Activated naive CD8-positive, alpha-beta T cell (primary cell): ENCODE measurements around the gene DDX21.
"Not testable (repeated sequence)": the region's sequence is repeated elsewhere in the genome, so short reads cannot be mapped to it uniquely, and the experiment has no call there.

Experiments used
- H3K27ac Mint-ChIP-seq: one replicate; pipeline ENCODE4 v1.8.0; 2021; ENCODE audit warnings: mixed read lengths
- H3K27me3 Mint-ChIP-seq: one replicate; pipeline ENCODE4 v1.8.0; 2021; ENCODE audit warnings: mixed read lengths
- H3K36me3 Mint-ChIP-seq: one replicate; pipeline ENCODE4 v1.8.0; 2021; ENCODE audit warnings: mixed read lengths
- H3K4me1 Mint-ChIP-seq: one replicate; pipeline ENCODE4 v1.8.0; 2021; ENCODE audit warnings: low read depth, mixed read lengths
- H3K4me3 Mint-ChIP-seq: one replicate; pipeline ENCODE4 v1.8.0; 2021; ENCODE audit warnings: mild to moderate bottlenecking, mixed read lengths
- H3K9me3 Mint-ChIP-seq: one replicate; pipeline ENCODE4 v1.8.0; 2021; ENCODE audit warnings: low read depth, mixed read lengths

DDX21 gene

DNA sequence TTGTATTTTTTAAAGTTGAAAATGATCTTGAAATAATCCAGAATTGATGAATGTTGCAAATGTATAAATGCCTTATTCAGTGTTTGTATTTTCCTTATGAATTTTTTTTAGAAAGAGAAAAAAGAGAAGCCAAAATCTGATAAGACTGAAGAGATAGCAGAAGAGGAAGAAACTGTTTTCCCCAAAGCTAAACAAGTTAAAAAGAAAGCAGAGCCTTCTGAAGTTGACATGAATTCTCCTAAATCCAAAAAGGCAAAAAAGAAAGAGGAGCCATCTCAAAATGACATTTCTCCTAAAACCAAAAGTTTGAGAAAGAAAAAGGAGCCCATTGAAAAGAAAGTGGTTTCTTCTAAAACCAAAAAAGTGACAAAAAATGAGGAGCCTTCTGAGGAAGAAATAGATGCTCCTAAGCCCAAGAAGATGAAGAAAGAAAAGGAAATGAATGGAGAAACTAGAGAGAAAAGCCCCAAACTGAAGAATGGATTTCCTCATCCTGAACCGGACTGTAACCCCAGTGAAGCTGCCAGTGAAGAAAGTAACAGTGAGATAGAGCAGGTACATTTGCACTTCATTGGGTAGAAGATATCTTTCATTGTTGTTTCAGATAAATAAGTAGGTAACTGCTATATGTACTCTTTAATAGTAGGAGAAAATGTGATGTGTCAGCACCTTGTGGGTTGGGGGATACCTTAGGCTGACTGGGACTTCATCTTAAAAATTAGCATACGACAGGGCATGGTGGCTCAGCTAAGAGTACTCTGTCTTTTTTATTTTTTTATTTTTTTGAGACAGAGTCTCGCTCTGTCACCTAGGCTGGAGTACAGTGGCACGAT is 3.9 kb downstream of the DDX21 start:
- no peaks in the 10 kb centered on the region for H3K9me3 Mint-ChIP-seq
- peak overlapping the region; percentile 87 for H3K4me3 Mint-ChIP-seq
- H3K36me3 Mint-ChIP-seq: peaks cover 17% of the 10 kb centered on the region
- H3K27me3 Mint-ChIP-seq: no peaks in the 10 kb centered on the region
- H3K4me1 Mint-ChIP-seq: peaks cover 50% of the 10 kb centered on the region
- peak overlapping the region; percentile 50 for H3K27ac Mint-ChIP-seq

DNA sequence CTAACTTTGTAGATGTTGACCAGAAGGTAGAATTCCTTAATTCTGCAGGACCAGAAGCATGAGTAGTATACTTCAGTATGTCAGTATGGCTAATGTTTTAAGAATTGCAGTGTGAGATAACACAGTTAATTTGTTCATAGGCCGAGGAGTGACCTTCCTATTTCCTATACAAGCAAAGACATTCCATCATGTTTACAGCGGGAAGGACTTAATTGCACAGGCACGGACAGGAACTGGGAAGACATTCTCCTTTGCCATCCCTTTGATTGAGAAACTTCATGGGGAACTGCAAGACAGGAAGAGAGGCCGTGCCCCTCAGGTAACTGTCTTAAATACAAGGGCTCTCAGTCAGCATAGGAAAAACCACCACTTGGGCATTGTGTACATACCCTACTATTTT is 7.2 kb downstream of the DDX21 start:
- peaks cover 48% of the 10 kb centered on the region for H3K4me1 Mint-ChIP-seq
- no peak overlapping the region for H3K27ac Mint-ChIP-seq
- no peaks in the 10 kb centered on the region for H3K27me3 Mint-ChIP-seq
- no peaks in the 10 kb centered on the region for H3K9me3 Mint-ChIP-seq
- peaks cover 7% of the 10 kb centered on the region for H3K36me3 Mint-ChIP-seq
- no peak overlapping the region for H3K4me3 Mint-ChIP-seq

- H3K36me3 Mint-ChIP-seq: peaks cover 13% of the 10 kb centered on the region
- peak overlapping the region; percentile 16 for H3K27ac Mint-ChIP-seq
- no peaks in the 10 kb centered on the region for H3K27me3 Mint-ChIP-seq
- no peaks in the 10 kb centered on the region for H3K9me3 Mint-ChIP-seq
- H3K4me3 Mint-ChIP-seq: no peak overlapping the region
- peaks cover 24% of the 10 kb centered on the region for H3K4me1 Mint-ChIP-seq
Observed at GRCh38 chr10:68973975-68974374, 18.0 kb downstream of the DDX21 start.

DNA sequence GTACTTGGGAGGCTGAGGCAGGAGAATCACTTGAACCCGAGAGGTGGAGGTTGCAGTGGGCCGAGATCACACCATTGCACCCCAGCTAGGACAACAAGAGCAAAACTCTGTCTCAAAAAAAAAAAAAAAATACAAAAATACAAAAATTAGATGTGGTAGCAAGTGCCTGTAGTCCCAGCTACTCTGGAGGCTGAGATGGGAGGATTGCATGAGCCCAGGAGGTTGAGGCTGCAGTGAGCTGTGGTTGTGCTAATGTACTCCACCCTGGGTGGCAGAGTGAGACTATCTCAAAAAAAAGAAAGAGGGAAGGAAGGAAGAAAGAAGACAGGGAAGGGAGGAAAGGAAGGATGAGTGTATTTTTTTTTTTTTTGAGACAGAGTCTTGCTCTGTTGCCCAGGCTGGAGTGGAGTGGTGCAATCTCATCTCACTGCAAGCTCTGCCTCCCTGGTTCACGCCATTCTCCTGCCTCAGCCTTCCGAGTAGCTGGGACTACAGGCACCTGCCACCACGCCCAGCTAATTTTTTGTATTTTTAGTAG is 20.0 kb downstream of the DDX21 start:
- Mint-ChIP-seq H3K36me3 (peaks cover 13% of the 10 kb centered on the region), H3K27ac (peak overlapping the region; percentile 16), H3K4me1 (peaks cover 17% of the 10 kb centered on the region)
- not testable (repeated sequence) for H3K9me3 Mint-ChIP-seq, H3K4me3 Mint-ChIP-seq, H3K27me3 Mint-ChIP-seq

GRCh38 chr10:68979738-68980137 is 23.8 kb downstream of the DDX21 start:
- H3K9me3 Mint-ChIP-seq, H3K36me3 Mint-ChIP-seq, H3K27me3 Mint-ChIP-seq, H3K4me3 Mint-ChIP-seq: not testable (repeated sequence)
- peak overlapping the region; percentile 54 for H3K27ac Mint-ChIP-seq
- peaks cover 10% of the 10 kb centered on the region for H3K4me1 Mint-ChIP-seq

GRCh38 chr10:68981074-68981473 is 25.1 kb downstream of the DDX21 start:
- Mint-ChIP-seq H3K27ac (no peak overlapping the region), H3K36me3 (peaks cover 4% of the 10 kb centered on the region), H3K27me3 (no peaks in the 10 kb centered on the region), H3K9me3 (no peaks in the 10 kb centered on the region), H3K4me1 (peaks cover 10% of the 10 kb centered on the region), H3K4me3 (no peak overlapping the region)

GRCh38 chr10:68982389-68982788 is 26.4 kb downstream of the DDX21 start:
- H3K27ac Mint-ChIP-seq: peak overlapping the region; percentile 11
- H3K36me3 Mint-ChIP-seq: peaks cover 4% of the 10 kb centered on the region
- H3K4me1 Mint-ChIP-seq: peaks cover 14% of the 10 kb centered on the region
- no peak overlapping the region for H3K4me3 Mint-ChIP-seq
- no peaks in the 10 kb centered on the region for H3K9me3 Mint-ChIP-seq
- H3K27me3 Mint-ChIP-seq: no peaks in the 10 kb centered on the region

- H3K36me3 Mint-ChIP-seq: peaks cover 5% of the 10 kb centered on the region
- H3K27me3 Mint-ChIP-seq: no peaks in the 10 kb centered on the region
- no peaks in the 10 kb centered on the region for H3K9me3 Mint-ChIP-seq
- peak overlapping the region; percentile 99 for H3K4me3 Mint-ChIP-seq
- peaks cover 47% of the 10 kb centered on the region for H3K4me1 Mint-ChIP-seq
- H3K27ac Mint-ChIP-seq: no peak overlapping the region
Observed at GRCh38 chr10:68987611-68988010, 31.6 kb downstream of the DDX21 start.

DNA sequence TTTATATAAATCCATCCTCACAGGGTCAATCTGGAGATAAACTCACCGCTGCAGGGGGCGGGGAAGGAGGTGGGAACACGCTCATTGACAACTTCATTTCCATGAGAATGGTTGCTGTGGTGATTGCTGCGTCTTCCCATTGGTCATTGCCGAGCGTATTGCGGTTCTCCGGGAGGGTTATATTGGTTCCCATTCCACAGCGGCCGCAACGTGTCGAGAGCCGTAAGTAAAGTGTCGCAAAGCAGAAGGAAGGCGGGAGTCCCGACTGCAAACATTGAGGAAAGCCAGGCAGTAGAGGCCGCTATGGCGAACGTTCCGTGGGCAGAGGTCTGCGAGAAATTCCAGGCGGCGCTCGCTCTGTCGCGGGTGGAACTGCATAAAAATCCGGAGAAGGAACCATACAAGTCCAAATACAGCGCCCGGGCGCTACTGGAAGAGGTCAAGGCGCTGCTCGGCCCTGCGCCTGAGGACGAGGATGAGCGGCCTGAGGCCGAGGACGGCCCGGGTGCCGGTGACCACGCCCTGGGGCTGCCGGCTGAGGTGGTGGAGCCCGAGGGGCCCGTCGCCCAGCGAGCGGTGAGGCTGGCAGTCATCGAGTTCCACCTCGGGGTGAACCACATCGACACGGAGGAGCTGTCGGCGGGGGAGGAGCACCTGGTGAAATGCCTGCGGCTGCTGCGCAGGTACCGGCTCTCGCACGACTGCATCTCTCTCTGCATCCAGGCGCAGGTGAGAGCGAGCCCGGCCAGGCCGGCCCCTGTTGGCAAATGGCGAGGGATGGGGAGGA is 32.8 kb downstream of the DDX21 start, which contains the start of gene KIFBP:
KIFBP (plus strand) TSS at position 274 of the 787 bp plus-strand sequence; CDS start at position 304, 30 bp downstream.
- H3K27me3 Mint-ChIP-seq: no peaks in the 10 kb centered on the region
- peaks cover 55% of the 10 kb centered on the region for H3K4me1 Mint-ChIP-seq
- peaks cover 6% of the 10 kb centered on the region for H3K36me3 Mint-ChIP-seq
- H3K4me3 Mint-ChIP-seq: peak within 1 kb of the TSS; percentile 99
- H3K9me3 Mint-ChIP-seq: no peaks in the 10 kb centered on the region
- H3K27ac Mint-ChIP-seq: peak within 1 kb of the TSS; percentile 97

DNA sequence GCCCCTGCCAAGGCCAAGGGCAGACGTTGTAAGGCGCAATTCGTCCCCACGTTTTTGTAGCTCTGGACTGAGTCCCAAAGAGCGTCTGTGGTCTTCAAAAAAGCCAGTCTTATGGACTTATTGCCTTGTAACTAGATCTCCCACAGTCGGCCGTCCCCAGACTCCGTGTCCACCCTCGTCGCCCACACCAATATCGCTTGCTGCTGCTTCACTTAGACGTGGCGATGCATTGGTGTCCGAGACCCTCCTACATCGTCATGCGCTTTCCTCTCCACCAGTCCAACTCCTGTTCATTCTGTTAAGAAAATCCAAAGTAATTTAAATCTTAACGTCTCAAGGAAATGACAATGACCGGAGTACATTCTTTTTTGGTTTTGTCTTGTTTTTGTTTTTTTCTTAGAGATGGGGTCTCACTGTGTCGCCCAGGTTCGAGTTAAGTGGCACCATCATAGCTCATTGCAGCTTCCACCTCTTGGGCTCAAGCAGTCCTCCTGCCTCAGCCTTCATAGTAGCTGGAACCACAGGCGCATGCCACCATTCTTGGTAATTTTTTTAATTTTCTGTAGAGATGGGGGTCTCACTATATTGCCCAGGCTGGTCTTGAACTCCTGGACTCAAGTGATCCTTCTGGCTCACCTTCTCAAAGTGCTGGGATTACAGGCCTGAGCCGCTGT is 33.5 kb downstream of the DDX21 start:
- Mint-ChIP-seq H3K27me3 (no peaks in the 10 kb centered on the region), H3K27ac (peak overlapping the region; percentile 69), H3K4me1 (peaks cover 57% of the 10 kb centered on the region), H3K36me3 (peaks cover 3% of the 10 kb centered on the region), H3K9me3 (no peaks in the 10 kb centered on the region), H3K4me3 (peak overlapping the region; percentile 99)

DNA sequence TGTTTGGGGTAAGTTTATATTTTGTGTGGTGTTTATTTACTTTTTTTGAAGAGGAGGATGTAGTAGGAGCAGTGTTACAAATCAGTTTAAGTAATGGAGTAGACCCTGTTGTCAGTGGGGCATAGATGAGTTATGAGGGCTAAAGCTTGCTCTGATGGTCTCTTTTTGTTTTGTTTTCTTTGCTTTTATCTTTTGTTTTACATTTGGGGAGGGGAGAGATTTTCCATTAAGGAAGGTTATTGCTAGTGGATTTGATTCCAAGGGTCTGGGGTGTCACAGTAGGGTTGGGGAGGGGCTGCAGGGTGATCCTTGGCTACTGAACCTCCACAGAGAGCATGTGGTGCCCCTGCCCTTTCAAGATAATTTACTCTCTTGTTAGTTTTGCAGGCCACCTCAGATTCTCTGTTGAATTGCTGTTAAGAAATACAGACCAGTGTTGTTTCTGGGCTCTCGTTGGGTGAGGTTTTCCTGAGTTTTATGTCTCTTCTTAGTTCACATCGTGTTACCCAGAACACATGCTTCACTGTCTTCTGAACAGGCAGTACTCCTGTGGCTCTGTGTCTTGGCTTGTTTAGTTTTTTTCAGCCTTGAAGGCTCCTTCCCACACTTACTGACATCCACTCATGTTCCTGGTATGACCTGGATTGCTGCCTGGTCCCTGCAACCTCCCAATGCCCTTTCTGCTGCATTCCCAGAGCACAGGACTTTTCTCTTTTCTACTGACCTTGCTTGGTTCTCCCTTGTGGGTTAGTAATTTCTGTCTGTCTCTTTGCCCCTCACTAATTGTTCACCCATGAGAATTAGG is 36.9 kb downstream of the DDX21 start:
- peaks cover 3% of the 10 kb centered on the region for H3K36me3 Mint-ChIP-seq
- H3K27ac Mint-ChIP-seq: peak overlapping the region; percentile 80
- peaks cover 69% of the 10 kb centered on the region for H3K4me1 Mint-ChIP-seq

GRCh38 chr10:68997211-68997610 is 41.2 kb downstream of the DDX21 start:
- Mint-ChIP-seq H3K36me3 (peaks cover 3% of the 10 kb centered on the region), H3K4me1 (peaks cover 42% of the 10 kb centered on the region), H3K9me3 (no peaks in the 10 kb centered on the region), H3K4me3 (peak overlapping the region; percentile 46), H3K27ac (peak overlapping the region; percentile 96), H3K27me3 (no peaks in the 10 kb centered on the region)

More for the DNA sequence above, 36.9 kb downstream of the DDX21 start:
- Mint-ChIP-seq H3K4me3 (no peak overlapping the region), H3K27me3 (no peaks in the 10 kb centered on the region), H3K9me3 (no peaks in the 10 kb centered on the region)

GRCh38 chr10:69004821-69005220 is 48.9 kb downstream of the DDX21 start:
- H3K27ac Mint-ChIP-seq: peak overlapping the region; percentile 58
- H3K4me1 Mint-ChIP-seq: peaks cover 5% of the 10 kb centered on the region
- H3K36me3 Mint-ChIP-seq: no peaks in the 10 kb centered on the region
- H3K27me3 Mint-ChIP-seq: no peaks in the 10 kb centered on the region
- no peaks in the 10 kb centered on the region for H3K9me3 Mint-ChIP-seq
- H3K4me3 Mint-ChIP-seq: no peak overlapping the region
